Neural cell (in vitro differentiated cells): ENCODE measurements around the gene ORAI1. TPM values are rescaled to one million over a fixed set of nuclear protein-coding genes. Genes with fewer than 3 reads are reported as not detected.
"Not testable (repeated sequence)": the region's sequence is repeated elsewhere in the genome, so short reads cannot be mapped to it uniquely, and the experiment has no call there.

Source experiments
- H2AFZ ChIP-seq: fragments of 200-600, 300-800 bp; sonication (generic), shearing (Covaris generic); 2 replicates; pipeline ENCODE4 v1.6.0; 2014; ENCODE audit warnings: low read depth, mild to moderate bottlenecking, antibody characterized with exemption, low read length, moderate library complexity
- H3F3A ChIP-seq: fragments of 200-600 bp; shearing (Covaris generic); 2 replicates; pipeline ENCODE4 v1.6.1; 2016; ENCODE audit warnings: mild to moderate bottlenecking, moderate library complexity, mixed read lengths, antibody characterized with exemption, low read length; ENCODE audit not compliant: insufficient read depth, poor library complexity, severe bottlenecking
- H3K27ac ChIP-seq: fragments of 200-600, 300-800 bp; sonication (generic), shearing (Covaris generic); 2 replicates; pipeline ENCODE4 v1.5.1; 2014; ENCODE audit warnings: mild to moderate bottlenecking, low read length, moderate library complexity
- H3K27me3 ChIP-seq: fragments of 300-800, 200-600 bp; sonication (generic), shearing (Covaris generic); 2 replicates; pipeline ENCODE4 v1.6.0; 2014; ENCODE audit warnings: mild to moderate bottlenecking, low read depth, low read length, moderate library complexity; ENCODE audit not compliant: insufficient read depth
- H3K36me3 ChIP-seq: fragments of 300-800, 200-600 bp; sonication (generic), shearing (Covaris generic); 2 replicates; pipeline ENCODE4 v1.5.1; 2014; ENCODE audit warnings: mild to moderate bottlenecking, antibody characterized with exemption, low read length, moderate library complexity; ENCODE audit not compliant: insufficient read depth
- H3K4me2 ChIP-seq: fragments of 300-800, 200-600 bp; sonication (generic), shearing (Covaris generic); 2 replicates; pipeline ENCODE4 v1.6.0; 2014; ENCODE audit warnings: mild to moderate bottlenecking, low read length
- H3K4me3 ChIP-seq: fragments of 300-800, 200-600 bp; sonication (generic), shearing (Covaris generic); 2 replicates; pipeline ENCODE4 v1.5.1; 2014; ENCODE audit warnings: mild to moderate bottlenecking, low read length, moderate library complexity
- H3K79me2 ChIP-seq: fragments of 200-600 bp; shearing (Covaris generic); replicated peaks from 2 replicates; pipeline ENCODE4 v1.6.0; 2014; ENCODE audit warnings: mild to moderate bottlenecking, low read length, moderate library complexity; ENCODE audit not compliant: insufficient read depth
- H3K9ac ChIP-seq: fragments of 300-800, 200-600 bp; sonication (generic), shearing (Covaris generic); 2 replicates; pipeline ENCODE4 v1.6.1; 2016; ENCODE audit warnings: mild to moderate bottlenecking, low read length, mixed read lengths
- H3K9me2 ChIP-seq: fragments of 200-600 bp; shearing (Covaris generic); 2 replicates; pipeline ENCODE4 v1.6.1; 2016; ENCODE audit warnings: mild to moderate bottlenecking, low read length, mixed read lengths; ENCODE audit not compliant: insufficient read depth
- H3K9me3 ChIP-seq: fragments of 200-600, 300-800 bp; sonication (generic), shearing (Covaris generic); 2 replicates; pipeline ENCODE4 v1.6.1; 2016; ENCODE audit warnings: mild to moderate bottlenecking, mixed run types, low read length, moderate library complexity, mixed read lengths
- H4K20me1 ChIP-seq: fragments of 200-600 bp; shearing (Covaris generic); 2 replicates; pipeline ENCODE4 v1.6.1; 2016; ENCODE audit warnings: mild to moderate bottlenecking, mixed run types; ENCODE audit not compliant: insufficient read depth
- EZH2 ChIP-seq: fragments of 200-600, 300-800 bp; shearing (Covaris generic), sonication (generic); IDR thresholded peaks from 2 replicates; pipeline ENCODE4 v1.6.1; 2014; ENCODE audit warnings: antibody characterized with exemption, low read length, borderline replicate concordance, mild to moderate bottlenecking; ENCODE audit not compliant: insufficient read depth, poor library complexity, severe bottlenecking
- MXI1 ChIP-seq: fragments of 450-650 bp; conservative IDR thresholded peaks from 2 replicates; pipeline ENCODE4 v1.6.1; 2014; ENCODE audit warnings: antibody characterized with exemption, mild to moderate bottlenecking; ENCODE audit not compliant: poor library complexity, severe bottlenecking
- POLR2AphosphoS5 ChIP-seq: IDR thresholded peaks from 2 replicates; pipeline ENCODE4 v1.6.1; 2012
- RAD21 ChIP-seq: fragments of 450-650 bp; conservative IDR thresholded peaks from 2 replicates; pipeline ENCODE4 v1.6.1; 2014; ENCODE audit warnings: antibody characterized with exemption, mild to moderate bottlenecking, moderate library complexity
- SMC3 ChIP-seq: fragments of 450-650 bp; conservative IDR thresholded peaks from 2 replicates; pipeline ENCODE4 v1.6.1; 2014; ENCODE audit warnings: antibody characterized with exemption, mild to moderate bottlenecking, moderate library complexity; ENCODE audit not compliant: poor library complexity
- TAF1 ChIP-seq: IDR thresholded peaks from 2 replicates; pipeline ENCODE4 v1.6.1; 2012; ENCODE audit warnings: low read depth
- polyA plus RNA-seq: library from polyadenylated mRNA; depleted of rRNA; stranded (reverse); fragments of >200 nt; gene quantifications from 2 replicates; pipeline ENCODE4 v1.2.3, GENCODE V29; 2014
- TF ChIP-seq, protein P1 (sequence below): fragments of 450-650 bp; IDR thresholded peaks from 2 replicates; pipeline ENCODE4 v1.5.1; 2014; ENCODE audit warnings: antibody characterized with exemption, mild to moderate bottlenecking, moderate library complexity; ENCODE audit not compliant: poor library complexity, severe bottlenecking
- TF ChIP-seq, protein P2 (sequence below): IDR thresholded peaks from 2 replicates; pipeline ENCODE4 v1.6.1; 2012; ENCODE audit warnings: borderline replicate concordance

Gene ORAI1
- polyA plus RNA-seq, 1 donor from 2014 or later: 0.78 TPM

DNA sequence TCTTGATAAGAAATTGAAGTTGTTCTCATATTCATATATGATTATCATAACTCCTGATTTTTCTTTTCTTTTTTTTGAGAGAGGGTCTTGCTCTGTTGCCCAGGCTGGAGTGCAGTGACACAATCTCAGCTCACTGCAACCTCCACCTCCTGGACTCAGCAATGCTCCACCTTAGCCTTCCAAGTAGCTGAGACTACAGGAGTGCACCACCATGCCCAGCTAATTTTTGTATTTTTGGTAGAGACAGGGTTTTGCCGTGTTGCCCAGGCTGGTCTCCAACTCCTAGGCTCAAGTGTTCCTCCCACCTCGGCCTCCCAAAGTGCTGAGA lies 43.0 kb upstream of the ORAI1 start:
- peaks cover 11% of the 10 kb centered on the region for H3K27me3 ChIP-seq
- H3K9me2 ChIP-seq, H3K9me3 ChIP-seq, H3K4me3 ChIP-seq, H3K9ac ChIP-seq, H2AFZ ChIP-seq, H3K79me2 ChIP-seq, H3F3A ChIP-seq, H3K4me2 ChIP-seq, H3K36me3 ChIP-seq, H3K27ac ChIP-seq, H4K20me1 ChIP-seq: not testable (repeated sequence)

DNA sequence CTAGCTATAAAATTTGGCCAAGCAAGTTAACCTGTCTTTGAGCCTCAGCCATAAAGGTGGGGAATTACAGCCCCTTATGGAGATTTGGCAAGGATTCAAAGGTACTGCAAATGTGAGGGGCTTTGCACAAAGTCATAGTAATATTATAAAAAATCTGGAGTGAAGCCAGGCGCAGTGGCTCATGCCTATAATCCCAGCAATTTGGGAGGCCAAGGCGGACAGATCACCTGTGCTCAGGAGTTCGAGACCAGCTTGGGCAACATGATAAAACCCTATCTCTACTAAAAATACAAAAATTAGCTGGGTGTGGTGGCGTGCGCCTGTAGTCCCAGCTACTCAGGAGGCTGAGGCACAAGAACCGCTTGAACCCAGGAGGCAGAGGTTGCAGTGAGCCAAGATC lies 41.4 kb upstream of the ORAI1 start:
- H3F3A ChIP-seq, H3K4me3 ChIP-seq, H3K79me2 ChIP-seq, H3K27me3 ChIP-seq, H2AFZ ChIP-seq, H3K36me3 ChIP-seq, H4K20me1 ChIP-seq, H3K4me2 ChIP-seq, H3K9me3 ChIP-seq, H3K9me2 ChIP-seq, H3K27ac ChIP-seq, H3K9ac ChIP-seq: not testable (repeated sequence)

DNA sequence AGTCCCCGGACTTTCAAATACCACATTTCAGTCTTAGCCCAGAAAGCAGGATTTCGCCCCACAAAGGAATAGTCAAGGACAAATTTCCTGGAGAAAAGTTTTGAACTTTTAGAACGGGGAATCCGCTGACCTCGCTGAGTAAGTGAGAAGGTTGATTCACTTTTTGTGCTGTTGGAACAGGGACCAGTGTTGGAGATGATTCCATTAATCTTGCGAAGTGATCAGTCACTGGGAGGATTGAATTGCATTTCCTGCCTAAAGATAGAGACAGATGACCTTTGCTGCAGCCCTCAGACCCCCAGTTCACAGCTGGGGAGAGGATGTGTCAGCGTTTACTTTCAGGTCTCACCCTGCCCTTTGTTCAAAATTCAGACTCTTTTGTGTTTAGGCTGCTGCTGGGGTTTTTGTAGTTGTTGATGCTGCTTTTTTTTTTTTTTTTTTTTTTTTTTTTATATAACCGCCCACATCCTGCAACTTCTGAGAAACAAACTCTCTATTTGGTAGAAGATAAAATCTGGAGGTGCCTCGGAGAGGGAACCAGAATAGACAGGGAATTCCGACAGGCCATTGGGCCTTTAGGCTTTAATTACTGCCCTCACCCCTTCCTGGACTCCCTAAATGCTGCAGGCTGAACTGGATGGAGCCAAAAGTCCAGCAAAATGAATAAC lies 35.7 kb upstream of the ORAI1 start:
- H3K36me3 ChIP-seq: no peaks in the 10 kb centered on the region
- no peak for TF ChIP-seq EZH2
- no peak overlapping the region for H3K27ac ChIP-seq
- no peak overlapping the region for H2AFZ ChIP-seq
- no peaks in the 10 kb centered on the region for H3K9me3 ChIP-seq
- H3K9me2 ChIP-seq: no peaks in the 10 kb centered on the region
- H3K9ac ChIP-seq: no peak overlapping the region
- H3F3A ChIP-seq: no peaks in the 10 kb centered on the region
- H4K20me1 ChIP-seq: no peaks in the 10 kb centered on the region
- H3K4me2 ChIP-seq: no peak overlapping the region
- H3K27me3 ChIP-seq: no peaks in the 10 kb centered on the region
- no peak overlapping the region for H3K4me3 ChIP-seq
- H3K79me2 ChIP-seq: no peaks in the 10 kb centered on the region

DNA sequence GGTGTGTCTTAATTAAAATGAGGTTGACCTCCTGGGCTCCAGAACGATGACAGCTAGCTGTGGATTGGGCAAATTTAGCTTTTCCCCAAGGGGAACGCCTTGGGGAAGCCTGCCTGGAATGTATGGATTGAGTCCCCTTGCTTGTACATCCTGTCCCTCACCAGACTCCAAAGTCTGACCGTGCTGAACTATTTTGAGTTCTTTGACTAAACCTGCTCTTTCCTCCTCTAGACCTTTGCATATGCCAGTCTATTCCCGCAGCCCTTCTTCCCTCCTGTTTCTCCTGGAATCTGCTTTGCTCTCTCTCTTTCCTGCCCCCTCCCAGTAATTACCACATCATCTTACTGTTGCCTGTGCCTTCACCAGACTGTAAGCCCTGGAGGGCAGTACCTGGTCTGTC lies 34.0 kb upstream of the ORAI1 start:
- Histone ChIP-seq H4K20me1 (no peaks in the 10 kb centered on the region), H3K27me3 (no peaks in the 10 kb centered on the region), H3K79me2 (no peaks in the 10 kb centered on the region), H3K9me2 (no peaks in the 10 kb centered on the region), H3K27ac (no peak overlapping the region), H3K36me3 (no peaks in the 10 kb centered on the region), H3K9me3 (no peaks in the 10 kb centered on the region), H2AFZ (no peak overlapping the region), H3K4me3 (no peak overlapping the region), H3K9ac (no peak overlapping the region), H3K4me2 (no peak overlapping the region), H3F3A (no peaks in the 10 kb centered on the region)
- no peak for TF ChIP-seq SMC3
- TF ChIP-seq MXI1: no peak
- TF ChIP-seq POLR2AphosphoS5: no peak
- no peak for TF ChIP-seq RAD21
- TF ChIP-seq, protein P1, sequence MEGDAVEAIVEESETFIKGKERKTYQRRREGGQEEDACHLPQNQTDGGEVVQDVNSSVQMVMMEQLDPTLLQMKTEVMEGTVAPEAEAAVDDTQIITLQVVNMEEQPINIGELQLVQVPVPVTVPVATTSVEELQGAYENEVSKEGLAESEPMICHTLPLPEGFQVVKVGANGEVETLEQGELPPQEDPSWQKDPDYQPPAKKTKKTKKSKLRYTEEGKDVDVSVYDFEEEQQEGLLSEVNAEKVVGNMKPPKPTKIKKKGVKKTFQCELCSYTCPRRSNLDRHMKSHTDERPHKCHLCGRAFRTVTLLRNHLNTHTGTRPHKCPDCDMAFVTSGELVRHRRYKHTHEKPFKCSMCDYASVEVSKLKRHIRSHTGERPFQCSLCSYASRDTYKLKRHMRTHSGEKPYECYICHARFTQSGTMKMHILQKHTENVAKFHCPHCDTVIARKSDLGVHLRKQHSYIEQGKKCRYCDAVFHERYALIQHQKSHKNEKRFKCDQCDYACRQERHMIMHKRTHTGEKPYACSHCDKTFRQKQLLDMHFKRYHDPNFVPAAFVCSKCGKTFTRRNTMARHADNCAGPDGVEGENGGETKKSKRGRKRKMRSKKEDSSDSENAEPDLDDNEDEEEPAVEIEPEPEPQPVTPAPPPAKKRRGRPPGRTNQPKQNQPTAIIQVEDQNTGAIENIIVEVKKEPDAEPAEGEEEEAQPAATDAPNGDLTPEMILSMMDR: no peak
- TF ChIP-seq, protein P2, sequence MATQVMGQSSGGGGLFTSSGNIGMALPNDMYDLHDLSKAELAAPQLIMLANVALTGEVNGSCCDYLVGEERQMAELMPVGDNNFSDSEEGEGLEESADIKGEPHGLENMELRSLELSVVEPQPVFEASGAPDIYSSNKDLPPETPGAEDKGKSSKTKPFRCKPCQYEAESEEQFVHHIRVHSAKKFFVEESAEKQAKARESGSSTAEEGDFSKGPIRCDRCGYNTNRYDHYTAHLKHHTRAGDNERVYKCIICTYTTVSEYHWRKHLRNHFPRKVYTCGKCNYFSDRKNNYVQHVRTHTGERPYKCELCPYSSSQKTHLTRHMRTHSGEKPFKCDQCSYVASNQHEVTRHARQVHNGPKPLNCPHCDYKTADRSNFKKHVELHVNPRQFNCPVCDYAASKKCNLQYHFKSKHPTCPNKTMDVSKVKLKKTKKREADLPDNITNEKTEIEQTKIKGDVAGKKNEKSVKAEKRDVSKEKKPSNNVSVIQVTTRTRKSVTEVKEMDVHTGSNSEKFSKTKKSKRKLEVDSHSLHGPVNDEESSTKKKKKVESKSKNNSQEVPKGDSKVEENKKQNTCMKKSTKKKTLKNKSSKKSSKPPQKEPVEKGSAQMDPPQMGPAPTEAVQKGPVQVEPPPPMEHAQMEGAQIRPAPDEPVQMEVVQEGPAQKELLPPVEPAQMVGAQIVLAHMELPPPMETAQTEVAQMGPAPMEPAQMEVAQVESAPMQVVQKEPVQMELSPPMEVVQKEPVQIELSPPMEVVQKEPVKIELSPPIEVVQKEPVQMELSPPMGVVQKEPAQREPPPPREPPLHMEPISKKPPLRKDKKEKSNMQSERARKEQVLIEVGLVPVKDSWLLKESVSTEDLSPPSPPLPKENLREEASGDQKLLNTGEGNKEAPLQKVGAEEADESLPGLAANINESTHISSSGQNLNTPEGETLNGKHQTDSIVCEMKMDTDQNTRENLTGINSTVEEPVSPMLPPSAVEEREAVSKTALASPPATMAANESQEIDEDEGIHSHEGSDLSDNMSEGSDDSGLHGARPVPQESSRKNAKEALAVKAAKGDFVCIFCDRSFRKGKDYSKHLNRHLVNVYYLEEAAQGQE: no peak
- no peak for TF ChIP-seq TAF1
